HEK293 (cell line): ENCODE results near the gene NUCB1.

Source experiments
- CTCF ChIA-PET: fragments of 350-600 bp; formaldehyde crosslinking; extraction: SDS; loops from one replicate; lab custom pipeline; 2021; ENCODE audit warnings: antibody characterized with exemption; lab: Yijun Ruan, JAX
- POLR2A ChIA-PET: fragments of 300-600 bp; formaldehyde crosslinking; extraction: SDS; loops from one replicate; lab custom pipeline; 2020; ENCODE audit warnings: antibody characterized with exemption, inconsistent platforms; lab: Yijun Ruan, JAX
- H3K27ac ChIP-seq: fragments of 200-500 bp; sonication (Bioruptor generic); 2 replicates; pipeline ENCODE4 v1.5.1; 2014; ENCODE audit warnings: low read depth, low read length, control low read depth, inconsistent platforms; ENCODE audit errors: extremely low read depth
- H3K36me3 ChIP-seq, 2 experiments: fragments of 200-500 bp in 1 of 2; sonication (Bioruptor generic) in 1 of 2; 1 replicate in 1 of 2; 2 replicates in 1 of 2; pipeline ENCODE4 v1.5.1; 2014 to 2017; ENCODE audit warnings: inconsistent platforms in 2 of 2, low read length in 2 of 2; ENCODE audit not compliant: control insufficient read depth in 2 of 2, insufficient read depth in 1 of 2
- H3K4me1 ChIP-seq: fragments of 200-500 bp; sonication (Bioruptor generic); 2 replicates; pipeline ENCODE4 v1.5.1; 2014; ENCODE audit warnings: mild to moderate bottlenecking, low read length, inconsistent platforms; ENCODE audit not compliant: control insufficient read depth, insufficient read depth
- H3K4me3 ChIP-seq: 2 replicates; pipeline ENCODE4 v1.5.1; 2011; ENCODE audit warnings: low read depth, mild to moderate bottlenecking, control low read depth, low read length, moderate library complexity
- H3K9me3 ChIP-seq: fragments of 200-500 bp; sonication (Bioruptor generic); 2 replicates; pipeline ENCODE4 v1.5.1; 2014; ENCODE audit warnings: low read depth, low read length, inconsistent platforms; ENCODE audit not compliant: control insufficient read depth, insufficient read depth
- KLF8 ChIP-seq: fragments of 450-650 bp; formaldehyde crosslinking; IDR thresholded peaks from 2 replicates; pipeline ENCODE4 v1.5.1; 2016; ENCODE audit warnings: missing biosample characterization, missing genetic modification characterization
- PATZ1 ChIP-seq: fragments of 450-650 bp; formaldehyde crosslinking; IDR thresholded peaks from 2 replicates; pipeline ENCODE4 v1.5.1; 2016; ENCODE audit warnings: missing biosample characterization, missing genetic modification characterization
- SALL2 ChIP-seq: fragments of 450-650 bp; formaldehyde crosslinking; IDR thresholded peaks from 2 replicates; pipeline ENCODE4 v1.5.0; 2017; ENCODE audit warnings: missing biosample characterization, mild to moderate bottlenecking, missing genetic modification characterization, borderline replicate concordance
- SP3 ChIP-seq: fragments of 450-650 bp; formaldehyde crosslinking; IDR thresholded peaks from 2 replicates; pipeline ENCODE4 v1.5.1; 2016; ENCODE audit warnings: missing biosample characterization, missing genetic modification characterization
- WT1 ChIP-seq: fragments of 450-650 bp; formaldehyde crosslinking; IDR thresholded peaks from 2 replicates; pipeline ENCODE4 v1.5.1; 2016; ENCODE audit warnings: missing biosample characterization, missing genetic modification characterization
- ZEB2 ChIP-seq: fragments of 450-650 bp; formaldehyde crosslinking; IDR thresholded peaks from 2 replicates; pipeline ENCODE4 v1.5.1; 2016; ENCODE audit warnings: missing biosample characterization, missing genetic modification characterization
- ZFP69B ChIP-seq: fragments of 450-650 bp; formaldehyde crosslinking; IDR thresholded peaks from 2 replicates; pipeline ENCODE4 v1.5.1; 2016; ENCODE audit warnings: missing biosample characterization, missing genetic modification characterization
- ZIC2 ChIP-seq: fragments of 450-650 bp; formaldehyde crosslinking; IDR thresholded peaks from 2 replicates; pipeline ENCODE4 v1.5.1; 2016; ENCODE audit warnings: missing biosample characterization, missing genetic modification characterization
- ZNF112 ChIP-seq: fragments of 450-650 bp; formaldehyde crosslinking; IDR thresholded peaks from 2 replicates; pipeline ENCODE4 v1.5.0; 2017; ENCODE audit warnings: missing biosample characterization, missing genetic modification characterization
- ZNF148 ChIP-seq: fragments of 450-650 bp; formaldehyde crosslinking; IDR thresholded peaks from 2 replicates; pipeline ENCODE4 v1.5.0; 2017; ENCODE audit warnings: missing biosample characterization, missing genetic modification characterization, borderline replicate concordance
- ZNF18 ChIP-seq: fragments of 450-650 bp; formaldehyde crosslinking; IDR thresholded peaks from 2 replicates; pipeline ENCODE4 v1.5.1; 2016; ENCODE audit warnings: missing biosample characterization, missing genetic modification characterization
- ZNF248 ChIP-seq: fragments of 450-650 bp; formaldehyde crosslinking; IDR thresholded peaks from 2 replicates; pipeline ENCODE4 v1.5.1; 2017; ENCODE audit warnings: missing biosample characterization, missing genetic modification characterization
- ZNF280C ChIP-seq: fragments of 450-650 bp; formaldehyde crosslinking; IDR thresholded peaks from 2 replicates; pipeline ENCODE4 v1.5.1; 2016; ENCODE audit warnings: missing biosample characterization, missing genetic modification characterization
- ZNF292 ChIP-seq: fragments of 450-650 bp; formaldehyde crosslinking; IDR thresholded peaks from 2 replicates; pipeline ENCODE4 v1.5.1; 2016; ENCODE audit warnings: low read depth, missing biosample characterization, missing genetic modification characterization, borderline replicate concordance
- ZNF335 ChIP-seq: fragments of 450-650 bp; formaldehyde crosslinking; conservative IDR thresholded peaks from 2 replicates; pipeline ENCODE4 v1.5.1; 2016; ENCODE audit warnings: missing biosample characterization, missing genetic modification characterization
- ZNF341 ChIP-seq: fragments of 450-650 bp; formaldehyde crosslinking; IDR thresholded peaks from 2 replicates; pipeline ENCODE4; 2016; ENCODE audit warnings: low read depth, missing biosample characterization, missing genetic modification characterization
- ZNF394 ChIP-seq: fragments of 450-650 bp; formaldehyde crosslinking; IDR thresholded peaks from 2 replicates; pipeline ENCODE4 v1.5.1; 2016; ENCODE audit warnings: missing biosample characterization, missing genetic modification characterization, mild to moderate bottlenecking, moderate library complexity, borderline replicate concordance
- ZNF416 ChIP-seq: fragments of 450-650 bp; formaldehyde crosslinking; IDR thresholded peaks from 2 replicates; pipeline ENCODE4 v1.5.1; 2016; ENCODE audit warnings: missing biosample characterization, missing genetic modification characterization
- ZNF48 ChIP-seq: fragments of 450-650 bp; formaldehyde crosslinking; IDR thresholded peaks from 2 replicates; pipeline ENCODE4 v1.5.1; 2016; ENCODE audit warnings: missing biosample characterization, missing genetic modification characterization
- ZNF488 ChIP-seq: fragments of 450-650 bp; formaldehyde crosslinking; IDR thresholded peaks from 2 replicates; pipeline ENCODE4 v1.5.1; 2016; ENCODE audit warnings: missing biosample characterization, missing genetic modification characterization
- ZNF514 ChIP-seq: fragments of 450-650 bp; formaldehyde crosslinking; IDR thresholded peaks from 2 replicates; pipeline ENCODE4 v1.5.1; 2016; ENCODE audit warnings: missing biosample characterization, missing genetic modification characterization
- ZNF544 ChIP-seq: fragments of 450-650 bp; formaldehyde crosslinking; IDR thresholded peaks from 2 replicates; pipeline ENCODE4 v1.5.0; 2017; ENCODE audit warnings: missing biosample characterization, missing genetic modification characterization
- ZNF571 ChIP-seq: fragments of 450-650 bp; formaldehyde crosslinking; IDR thresholded peaks from 2 replicates; pipeline ENCODE4 v1.5.0; 2017; ENCODE audit warnings: missing biosample characterization, missing genetic modification characterization
- ZNF692 ChIP-seq: fragments of 450-650 bp; formaldehyde crosslinking; IDR thresholded peaks from 2 replicates; pipeline ENCODE4 v1.5.1; 2016; ENCODE audit warnings: missing biosample characterization, missing genetic modification characterization
- ZNF830 ChIP-seq: fragments of 450-650 bp; IDR thresholded peaks from 2 replicates; pipeline ENCODE4 v1.5.0; 2018; ENCODE audit warnings: missing biosample characterization, missing genetic modification characterization, low read depth, mild to moderate bottlenecking, moderate library complexity

Gene NUCB1

GRCh38 chr19:48872884-48873475, 27.1 kb upstream of the NUCB1 start:
- Histone ChIP-seq H3K9me3 (no peaks in the 10 kb centered on the region), H3K27ac (peak overlapping the region; percentile 93), H3K4me1 (peaks cover 31% of the 10 kb centered on the region), H3K36me3 (peaks cover 0 to 29% of the 10 kb centered on the region in 2 experiments; a peak in 2 of 3 replicates), H3K4me3 (peak overlapping the region; percentile 80)
- ChIA-PET POLR2A (interaction anchor here (0.9 to 3.2 kb wide), 17 partner anchors 13 to 254 kb away, joined by 3 to 33 read pairs (median 10); partner anchors contain the start of genes BAX, DHDH, FTL and GYS1), CTCF (interaction anchor here (0.6 to 4.1 kb wide), 4 partner anchors 30 to 579 kb away, joined by 3 to 22 read pairs (median 7); partner anchors contain the start of gene PIH1D1)
- TF ChIP-seq SP3 (tag by site-specific recombination) (no peak; the same call in 1 of the 2 replicates), ZNF280C (tag by site-specific recombination) (no peak), ZNF148 (tag by site-specific recombination) (no peak), ZNF488 (tag by site-specific recombination) (no peak), KLF8 (tag by site-specific recombination) (peak; percentile 82), ZEB2 (tag by site-specific recombination) (0 out of 2 replicates have a peak, but pooled peaks have one; percentile 8), ZNF416 (no peak), ZNF18 (no peak), ZNF830 (no peak), ZNF341 (tag by site-specific recombination) (no peak), WT1 (no peak), ZNF692 (tag by site-specific recombination) (peak; percentile 28; the same call in 1 of the 2 replicates), ZNF292 (no peak), PATZ1 (tag by site-specific recombination) (peak; percentile 65), SALL2 (tag by site-specific recombination) (no peak), ZNF514 (tag by site-specific recombination) (no peak), ZNF112 (tag by site-specific recombination) (no peak), ZIC2 (tag by site-specific recombination) (0 out of 2 replicates have a peak, but pooled peaks have one; percentile 32), ZNF394 (tag by site-specific recombination) (peak; percentile 99), ZNF48 (tag by site-specific recombination) (no peak), ZNF544 (no peak), ZNF571 (tag by site-specific recombination) (no peak), ZNF335 (tag by site-specific recombination) (peak; percentile 61; the same call in 1 of the 2 replicates), ZFP69B (tag by site-specific recombination) (no peak), ZNF248 (tag by site-specific recombination) (no peak)
